Glutamatergic neuron (in vitro differentiated cells): ENCODE measurements around the gene LRP1B. TPM values are rescaled to one million over a fixed set of nuclear protein-coding genes. Genes with fewer than 3 reads are reported as not detected.

Experiments
- DNase-seq: peaks from one replicate; pipeline ENCODE4 v3.0.0; 2022
- H3K27ac Mint-ChIP-seq: one replicate; pipeline ENCODE4 v1.8.0; 2020; ENCODE audit warnings: mild to moderate bottlenecking, mixed read lengths, inconsistent platforms; ENCODE audit not compliant: unreplicated experiment
- H3K27me3 Mint-ChIP-seq: one replicate; pipeline ENCODE4 v1.8.0; 2020; ENCODE audit warnings: mild to moderate bottlenecking, moderate library complexity, mixed read lengths, inconsistent platforms; ENCODE audit not compliant: unreplicated experiment
- H3K36me3 Mint-ChIP-seq: one replicate; pipeline ENCODE4 v1.8.0; 2020; ENCODE audit warnings: mild to moderate bottlenecking, mixed read lengths, inconsistent platforms; ENCODE audit not compliant: unreplicated experiment
- H3K4me1 Mint-ChIP-seq: one replicate; pipeline ENCODE4 v1.8.0; 2020; ENCODE audit warnings: mild to moderate bottlenecking, low read depth, mixed read lengths, inconsistent platforms; ENCODE audit not compliant: unreplicated experiment
- H3K4me3 Mint-ChIP-seq: one replicate; pipeline ENCODE4 v1.8.0; 2020; ENCODE audit warnings: mild to moderate bottlenecking, mixed read lengths, inconsistent platforms; ENCODE audit not compliant: unreplicated experiment
- H3K9me3 Mint-ChIP-seq: one replicate; pipeline ENCODE4 v1.8.0; 2020; ENCODE audit warnings: mild to moderate bottlenecking, moderate library complexity, mixed read lengths, inconsistent platforms; ENCODE audit not compliant: unreplicated experiment
- total RNA-seq: library from RNA; stranded (reverse); fragmentation: NEBNext Ultra II Directional; extraction: Animal tissue kit (Norgen Biotek cat#: 25700); gene quantifications from one replicate; pipeline ENCODE4 v1.2.1, GENCODE V29; 2021; ENCODE audit not compliant: unreplicated experiment
- TF ChIP-seq, protein P1 (sequence below): fragments of 200-600 bp; sonication (generic); IDR thresholded peaks from one replicate; pipeline ENCODE4 v1.5.0; 2021; ENCODE audit not compliant: partially characterized antibody, unreplicated experiment

Gene LRP1B
- total RNA-seq, 1 donor from 2014 or later: 28.7 TPM

DNA sequence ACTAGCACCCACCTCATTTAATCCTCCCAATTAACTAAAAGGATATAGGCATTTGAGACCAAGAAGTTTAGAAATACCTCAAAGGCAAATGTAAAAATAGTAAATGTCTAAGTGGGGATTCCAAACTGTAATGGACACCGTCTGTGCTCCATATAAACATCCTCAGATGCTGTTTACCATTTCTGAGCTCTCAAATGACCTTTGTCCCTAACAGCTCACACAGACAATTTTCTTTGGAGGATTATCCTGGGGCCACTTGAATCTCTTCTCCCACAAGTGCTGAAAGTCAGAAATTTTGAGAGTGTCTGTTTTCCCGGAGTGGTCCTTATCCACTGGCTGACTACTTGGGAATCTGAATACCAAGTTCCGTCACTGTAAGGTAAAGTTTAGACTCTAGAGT, 1418.9 kb downstream of the LRP1B start:
- H3K27ac Mint-ChIP-seq: no peak overlapping the region
- H3K27me3 Mint-ChIP-seq: no peaks in the 10 kb centered on the region
- no peaks in the 10 kb centered on the region for H3K9me3 Mint-ChIP-seq
- H3K4me1 Mint-ChIP-seq: peaks cover 3% of the 10 kb centered on the region
- DNase-seq: no peak
- TF ChIP-seq, protein P1, sequence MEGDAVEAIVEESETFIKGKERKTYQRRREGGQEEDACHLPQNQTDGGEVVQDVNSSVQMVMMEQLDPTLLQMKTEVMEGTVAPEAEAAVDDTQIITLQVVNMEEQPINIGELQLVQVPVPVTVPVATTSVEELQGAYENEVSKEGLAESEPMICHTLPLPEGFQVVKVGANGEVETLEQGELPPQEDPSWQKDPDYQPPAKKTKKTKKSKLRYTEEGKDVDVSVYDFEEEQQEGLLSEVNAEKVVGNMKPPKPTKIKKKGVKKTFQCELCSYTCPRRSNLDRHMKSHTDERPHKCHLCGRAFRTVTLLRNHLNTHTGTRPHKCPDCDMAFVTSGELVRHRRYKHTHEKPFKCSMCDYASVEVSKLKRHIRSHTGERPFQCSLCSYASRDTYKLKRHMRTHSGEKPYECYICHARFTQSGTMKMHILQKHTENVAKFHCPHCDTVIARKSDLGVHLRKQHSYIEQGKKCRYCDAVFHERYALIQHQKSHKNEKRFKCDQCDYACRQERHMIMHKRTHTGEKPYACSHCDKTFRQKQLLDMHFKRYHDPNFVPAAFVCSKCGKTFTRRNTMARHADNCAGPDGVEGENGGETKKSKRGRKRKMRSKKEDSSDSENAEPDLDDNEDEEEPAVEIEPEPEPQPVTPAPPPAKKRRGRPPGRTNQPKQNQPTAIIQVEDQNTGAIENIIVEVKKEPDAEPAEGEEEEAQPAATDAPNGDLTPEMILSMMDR: no peak
- H3K36me3 Mint-ChIP-seq: no peaks in the 10 kb centered on the region
- H3K4me3 Mint-ChIP-seq: no peak overlapping the region

GRCh38 chr2:140701726-140702125, 1429.1 kb downstream of the LRP1B start:
- Mint-ChIP-seq H3K4me1 (no peaks in the 10 kb centered on the region), H3K36me3 (no peaks in the 10 kb centered on the region), H3K27ac (no peak overlapping the region), H3K9me3 (peaks cover 2% of the 10 kb centered on the region), H3K4me3 (no peak overlapping the region), H3K27me3 (no peaks in the 10 kb centered on the region)
- TF ChIP-seq, protein P1: no peak
- no peak for DNase-seq

DNA sequence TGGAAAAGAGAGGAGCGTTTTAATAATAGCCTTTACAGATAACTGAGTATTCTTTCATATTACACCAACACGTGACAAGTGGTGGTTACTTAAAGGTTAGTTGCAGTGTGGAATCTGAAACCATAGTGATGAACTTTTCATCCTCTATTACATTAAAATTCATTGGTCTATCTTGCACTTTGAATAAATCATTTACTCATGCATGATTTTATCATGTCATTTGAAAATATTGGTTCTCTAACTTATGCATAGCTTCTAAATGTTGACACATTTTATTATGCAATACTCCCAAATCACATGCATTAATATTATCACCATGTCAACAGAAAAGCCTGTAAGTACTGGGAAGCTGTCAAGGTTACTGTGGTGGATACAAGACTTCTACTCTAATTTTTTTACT, 1432.2 kb downstream of the LRP1B start:
- no peak overlapping the region for H3K4me3 Mint-ChIP-seq
- peaks cover 2% of the 10 kb centered on the region for H3K9me3 Mint-ChIP-seq
- no peak for DNase-seq
- H3K36me3 Mint-ChIP-seq: no peaks in the 10 kb centered on the region
- TF ChIP-seq, protein P1: no peak
- H3K4me1 Mint-ChIP-seq: no peaks in the 10 kb centered on the region
- H3K27ac Mint-ChIP-seq: no peak overlapping the region
- no peaks in the 10 kb centered on the region for H3K27me3 Mint-ChIP-seq

DNA sequence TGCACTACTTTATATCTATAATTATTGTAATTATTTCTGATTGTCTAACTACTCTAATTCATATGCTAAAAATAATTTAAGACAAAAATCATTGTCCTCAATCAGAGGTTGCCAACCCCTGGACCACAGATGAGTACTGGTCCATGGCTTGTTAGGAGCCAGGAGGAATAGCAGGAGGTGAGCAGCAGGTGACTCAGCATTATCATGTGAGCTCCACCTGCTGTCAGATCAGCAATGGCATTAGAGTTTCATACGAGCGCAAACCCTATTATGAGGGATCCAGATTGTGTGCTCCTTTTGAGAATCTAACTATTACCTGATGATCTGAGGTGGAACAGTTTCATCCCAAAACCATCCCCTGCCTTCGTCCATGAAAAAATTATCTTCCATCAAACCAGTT, 1434.4 kb downstream of the LRP1B start:
- TF ChIP-seq, protein P1: no peak
- H3K9me3 Mint-ChIP-seq: no peaks in the 10 kb centered on the region
- no peaks in the 10 kb centered on the region for H3K36me3 Mint-ChIP-seq
- no peaks in the 10 kb centered on the region for H3K4me1 Mint-ChIP-seq
- H3K27ac Mint-ChIP-seq: no peak overlapping the region
- H3K4me3 Mint-ChIP-seq: no peak overlapping the region
- H3K27me3 Mint-ChIP-seq: no peaks in the 10 kb centered on the region
- DNase-seq: no peak

- H3K4me1 Mint-ChIP-seq: no peaks in the 10 kb centered on the region
- H3K9me3 Mint-ChIP-seq: no peaks in the 10 kb centered on the region
- H3K4me3 Mint-ChIP-seq: no peak overlapping the region
- TF ChIP-seq, protein P1: no peak
- H3K27me3 Mint-ChIP-seq: no peaks in the 10 kb centered on the region
- no peak overlapping the region for H3K27ac Mint-ChIP-seq
- no peaks in the 10 kb centered on the region for H3K36me3 Mint-ChIP-seq
- DNase-seq: no peak
Observed at GRCh38 chr2:140695155-140695554, 1435.7 kb downstream of the LRP1B start.
